Neuronal stem cell (in vitro differentiated cells): ENCODE data around the gene GRK1.

Experiments used
- DNase-seq: peaks from one replicate; pipeline ENCODE4 v3.0.0-alpha.2; 2013; ENCODE audit warnings: low spot score
- H2AFZ ChIP-seq: one replicate; pipeline ENCODE4 v1.6.1; 2013; ENCODE audit warnings: mild to moderate bottlenecking, low read length, inconsistent platforms
- H2AK5ac ChIP-seq: 2 replicates; pipeline ENCODE4 v1.6.1; 2013; ENCODE audit warnings: low read depth, mild to moderate bottlenecking, inconsistent platforms, low read length, moderate library complexity, mixed read lengths
- H2BK120ac ChIP-seq: 2 replicates; pipeline ENCODE4 v1.6.1; 2013; ENCODE audit warnings: low read depth, mild to moderate bottlenecking, inconsistent platforms, low read length, moderate library complexity, mixed read lengths
- H2BK12ac ChIP-seq: one replicate; pipeline ENCODE4 v1.6.1; 2013; ENCODE audit warnings: low read length, inconsistent platforms
- H2BK15ac ChIP-seq: 2 replicates; pipeline ENCODE4 v1.6.1; 2013; ENCODE audit warnings: mild to moderate bottlenecking, low read length, inconsistent platforms, mixed read lengths
- H2BK5ac ChIP-seq: one replicate; pipeline ENCODE4 v1.6.1; 2013; ENCODE audit warnings: inconsistent platforms, mild to moderate bottlenecking, low read length, moderate library complexity
- H3K14ac ChIP-seq: one replicate; pipeline ENCODE4 v1.6.1; 2013; ENCODE audit warnings: low read length, inconsistent platforms
- H3K18ac ChIP-seq: 2 replicates; pipeline ENCODE4 v1.6.1; 2013; ENCODE audit warnings: low read length, inconsistent platforms
- H3K23ac ChIP-seq: 2 replicates; pipeline ENCODE4 v1.6.1; 2013; ENCODE audit warnings: low read depth, mild to moderate bottlenecking, mixed read lengths, low read length, inconsistent platforms; ENCODE audit not compliant: poor library complexity
- H3K27ac ChIP-seq: replicated peaks from 3 replicates; pipeline ENCODE4 v1.5.1; 2013; ENCODE audit warnings: low read length, inconsistent platforms
- H3K27me3 ChIP-seq, 3 experiments: 2 replicates each; pipeline ENCODE4 v1.6.1; 2013; ENCODE audit warnings: low read length in 3 of 3, mild to moderate bottlenecking in 2 of 3, inconsistent platforms in 1 of 3, low read depth in 1 of 3, mixed read lengths in 1 of 3, moderate library complexity in 1 of 3; ENCODE audit not compliant: control insufficient read depth in 3 of 3, insufficient read depth in 3 of 3
- H3K36me3 ChIP-seq, 2 donors: replicated peaks in 1 of 2; 2 replicates each; pipeline ENCODE4 v1.6.1; 2013; ENCODE audit warnings: low read length in 2 of 2; ENCODE audit not compliant: control insufficient read depth in 2 of 2, insufficient read depth in 2 of 2
- H3K4ac ChIP-seq: 2 replicates; pipeline ENCODE4 v1.6.1; 2013; ENCODE audit warnings: inconsistent platforms, mild to moderate bottlenecking, low read length, moderate library complexity
- H3K4me1 ChIP-seq, 2 donors: 1 replicate in 1 of 2; 2 replicates in 1 of 2; pipeline ENCODE4 v1.6.1; 2013; ENCODE audit warnings: low read length in 2 of 2, low read depth in 1 of 2; ENCODE audit not compliant: control insufficient read depth in 2 of 2, insufficient read depth in 1 of 2
- H3K4me2 ChIP-seq: one replicate; pipeline ENCODE4 v1.6.1; 2013; ENCODE audit warnings: mild to moderate bottlenecking, low read length, inconsistent platforms; ENCODE audit not compliant: insufficient read depth, poor library complexity, severe bottlenecking
- H3K4me3 ChIP-seq, 2 donors: 2 replicates each; pipeline ENCODE4 v1.5.1; 2013; ENCODE audit warnings: low read length in 2 of 2, mild to moderate bottlenecking in 2 of 2, inconsistent platforms in 1 of 2, moderate library complexity in 1 of 2
- H3K79me1 ChIP-seq: one replicate; pipeline ENCODE4 v1.6.1; 2013; ENCODE audit warnings: low read depth, mild to moderate bottlenecking, inconsistent platforms, low read length, moderate library complexity
- H3K9ac ChIP-seq: one replicate; pipeline ENCODE4 v1.6.1; 2013; ENCODE audit warnings: mild to moderate bottlenecking, low read depth, low read length, inconsistent platforms; ENCODE audit not compliant: poor library complexity
- H3K9me3 ChIP-seq, 2 donors: replicated peaks in 1 of 2; 2 replicates each; pipeline versions ENCODE3 to v1.6.1; 2013; ENCODE audit warnings: low read length in 2 of 2, mild to moderate bottlenecking in 2 of 2, inconsistent platforms in 1 of 2, low read depth in 1 of 2, mixed read lengths in 1 of 2, moderate library complexity in 1 of 2; ENCODE audit not compliant: control insufficient read depth in 2 of 2, insufficient read depth in 1 of 2
- H4K8ac ChIP-seq: one replicate; pipeline ENCODE4 v1.6.1; 2013; ENCODE audit warnings: low read depth, mild to moderate bottlenecking, inconsistent platforms, low read length, moderate library complexity
- H4K91ac ChIP-seq: one replicate; pipeline ENCODE4 v1.6.1; 2013; ENCODE audit warnings: low read length, low read depth, mild to moderate bottlenecking, inconsistent platforms; ENCODE audit not compliant: poor library complexity
- WGBS, 2 donors: extraction: QIAGEN DNeasy Blood & Tissue Kit; methylation state at CpG; one replicate each; pipeline ENCODE4 v1.1.7; 2013; ENCODE audit warnings: missing lambda C conversion rate in 2 of 2, mixed read lengths in 1 of 2; ENCODE audit not compliant: insufficient read length in 2 of 2, insufficient replicate concordance in 1 of 2; ENCODE audit errors: extremely low coverage in 2 of 2; 5-methylcytosine and 5-hydroxymethylcytosine counted together

Gene GRK1

GRCh38 chr13:113783966-113784644 lies 117.1 kb downstream of the GRK1 start:
- peaks cover 0 to 2% of the 10 kb centered on the region in 2 donors for H3K36me3 ChIP-seq
- H3K18ac ChIP-seq = no peak overlapping the region
- H2BK15ac ChIP-seq = no peak overlapping the region
- no peak overlapping the region for H3K4me2 ChIP-seq
- H2AFZ ChIP-seq = no peak overlapping the region
- no peak overlapping the region for H4K91ac ChIP-seq
- no peak overlapping the region for H3K14ac ChIP-seq
- H3K27ac ChIP-seq = no peak overlapping the region
- DNase-seq = no peak
- H3K9ac ChIP-seq = no peak overlapping the region
- no peak overlapping the region for H3K23ac ChIP-seq
- H2BK12ac ChIP-seq = no peak overlapping the region
- WGBS, 2 donors = no CpG with 5 or more reads among the region's 10 CpGs
- no peak overlapping the region for H2BK5ac ChIP-seq
- no peak overlapping the region for H3K4ac ChIP-seq
- no peak overlapping the region for H2AK5ac ChIP-seq
- no peaks in the 10 kb centered on the region for H3K79me1 ChIP-seq
- H2BK120ac ChIP-seq = no peak overlapping the region
- H3K4me3 ChIP-seq = no peak overlapping the region
- no peak overlapping the region for H4K8ac ChIP-seq
- peaks cover 0 to 30% (median 0%) of the 10 kb centered on the region in 3 experiments for H3K27me3 ChIP-seq
- H3K4me1 ChIP-seq = peaks cover 0 to 4% of the 10 kb centered on the region in 2 donors
- peaks cover 4 to 9% of the 10 kb centered on the region in 2 donors for H3K9me3 ChIP-seq

DNA sequence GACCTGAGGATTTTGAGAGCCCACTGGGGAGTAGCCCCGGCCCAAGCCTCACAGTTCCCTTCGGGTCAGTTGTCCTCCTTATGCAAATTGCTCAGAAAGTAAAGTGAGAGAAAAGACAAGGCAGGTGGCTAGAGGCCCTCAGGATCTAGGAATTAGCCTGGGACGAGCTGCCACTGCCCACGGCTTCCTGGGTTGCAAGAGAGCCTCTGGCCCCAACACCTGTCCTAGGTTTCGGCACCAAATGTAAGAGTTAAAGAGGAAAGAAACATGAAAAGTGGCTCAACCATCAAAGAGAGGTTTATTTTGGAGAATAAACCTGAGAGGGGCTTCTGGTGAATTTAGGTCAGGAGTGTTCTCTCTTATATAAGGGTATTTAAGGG lies 117.6 kb downstream of the GRK1 start:
- Histone ChIP-seq H3K27me3 (peaks cover 0 to 25% (median 0%) of the 10 kb centered on the region in 3 experiments), H3K18ac (no peak overlapping the region), H3K9ac (no peak overlapping the region), H3K4ac (no peak overlapping the region), H3K4me3 (no peak overlapping the region), H4K91ac (no peak overlapping the region), H3K27ac (no peak overlapping the region), H3K14ac (no peak overlapping the region), H2BK5ac (no peak overlapping the region), H2BK15ac (no peak overlapping the region), H2AFZ (no peak overlapping the region), H3K36me3 (peaks cover 0 to 2% of the 10 kb centered on the region in 2 donors), H3K79me1 (no peaks in the 10 kb centered on the region), H3K4me2 (no peak overlapping the region), H3K9me3 (peaks cover 4 to 9% of the 10 kb centered on the region in 2 donors), H3K23ac (no peak overlapping the region), H2BK120ac (no peak overlapping the region), H3K4me1 (peaks cover 0 to 4% of the 10 kb centered on the region in 2 donors), H2AK5ac (no peak overlapping the region), H4K8ac (no peak overlapping the region), H2BK12ac (no peak overlapping the region)
- WGBS, 2 donors = no CpG with 5 or more reads among the region's 5 CpGs
- DNase-seq = no peak

GRCh38 chr13:113785051-113786010 lies 118.3 kb downstream of the GRK1 start:
- Histone ChIP-seq H3K27ac (no peak overlapping the region), H3K79me1 (no peaks in the 10 kb centered on the region), H2AFZ (no peak overlapping the region), H2BK15ac (no peak overlapping the region), H3K4ac (no peak overlapping the region), H3K4me1 (peaks cover 0 to 4% of the 10 kb centered on the region in 2 donors), H4K8ac (no peak overlapping the region), H3K27me3 (peaks cover 0 to 25% (median 0%) of the 10 kb centered on the region in 3 experiments), H3K14ac (no peak overlapping the region), H3K9me3 (peaks cover 4 to 9% of the 10 kb centered on the region in 2 donors), H2AK5ac (no peak overlapping the region), H4K91ac (no peak overlapping the region), H3K18ac (no peak overlapping the region), H2BK12ac (no peak overlapping the region), H2BK5ac (no peak overlapping the region), H3K9ac (no peak overlapping the region), H3K36me3 (peaks cover 0 to 2% of the 10 kb centered on the region in 2 donors), H2BK120ac (no peak overlapping the region), H3K4me3 (no peak overlapping the region), H3K4me2 (no peak overlapping the region), H3K23ac (no peak overlapping the region)
- no CpG with 5 or more reads among the region's 19 CpGs for WGBS, 2 donors
- no peak for DNase-seq
